ENCODE data around the gene KCP. TPM values are rescaled to one million over a fixed set of nuclear protein-coding genes. Genes with fewer than 3 reads are reported as not detected.

KCP gene
- total RNA-seq: under 1 TPM; 0.20 to 0.92 (median 0.53) TPM
- total RNA-seq (2013): 0.28 TPM
- 0 to 16.3 (median 0.83) reads per million in 29 experiments for total RNA-seq

- no peak within 1 kb of the TSS for H3K4me3 ChIP-seq (ENCODE audit: control insufficient read depth in 1 of 2, extremely low read depth in 1 of 2, low read length in 1 of 2)
- H3K27ac ChIP-seq (ENCODE audit: low read length): no peak within 1 kb of the TSS
- peaks cover 50 to 71% of the 10 kb centered on the region in 2 donors for H3K27me3 Mint-ChIP-seq
- POLR2A ChIA-PET: no interaction called here
- peaks cover 0 to 11% of the 10 kb centered on the region in 2 experiments for H3K4me1 ChIP-seq (ENCODE audit: control insufficient read depth in 1 of 2, extremely low read depth in 1 of 2, insufficient read depth in 2 of 2, low read length in 2 of 2)
- no peaks in the 10 kb centered on the region for H3K9me3 Mint-ChIP-seq
- 57% methylated on average over 29 of the region's 34 CpGs for WGBS (ENCODE audit: insufficient coverage)
- DNase-seq (no peak), ATAC-seq (replicated peaks in 1 of 4) (no peak)
- no peaks in the 10 kb centered on the region for H3K36me3 Mint-ChIP-seq
- H3K27ac Mint-ChIP-seq: no peak within 1 kb of the TSS
- peaks cover 4 to 73% of the 10 kb centered on the region in 2 experiments for H3K27me3 ChIP-seq (replicated peaks in 1 of 2; ENCODE audit: control insufficient read depth in 2 of 2, extremely low read depth in 1 of 2, insufficient read depth in 2 of 2, low read length in 1 of 2)
- H3K4me3 Mint-ChIP-seq: no peak within 1 kb of the TSS
- H3K36me3 ChIP-seq (ENCODE audit: control insufficient read depth in 2 of 2, extremely low read depth in 1 of 2, insufficient read depth in 1 of 2, low read length in 1 of 2): no peaks in the 10 kb centered on the region
- H3K4me1 Mint-ChIP-seq: peaks cover 5 to 9% (median 7%) of the 10 kb centered on the region in 3 donors
- H3K9me3 ChIP-seq: no peaks in the 10 kb centered on the region
- CTCF ChIA-PET: no interaction called here
These were observed at the start of gene KCP for GRCh38 chr7:128910569-128910945. Gene KCP, minus strand, starts transcription at chr7:128910709. Its CDS starts 33 bp downstream, at chr7:128910676.

- H3K27ac ChIP-seq (ENCODE audit: low read length): no peak overlapping the region
- H3K27me3 ChIP-seq (replicated peaks in 1 of 2; ENCODE audit: control insufficient read depth in 2 of 2, extremely low read depth in 1 of 2, insufficient read depth in 2 of 2, low read length in 1 of 2): no peaks in the 10 kb centered on the region
- WGBS (ENCODE audit: insufficient coverage): 48% methylated on average over 4 of the region's 4 CpGs
- no peak overlapping the region for H3K27ac Mint-ChIP-seq
- no peaks in the 10 kb centered on the region for H3K4me1 ChIP-seq (ENCODE audit: control insufficient read depth in 1 of 2, extremely low read depth in 1 of 2, insufficient read depth in 2 of 2, low read length in 2 of 2)
- peaks cover 42% of the 10 kb centered on the region for H3K36me3 Mint-ChIP-seq
- no peaks in the 10 kb centered on the region for H3K9me3 ChIP-seq
- H3K27me3 Mint-ChIP-seq: no peaks in the 10 kb centered on the region
- no peak overlapping the region for H3K4me3 Mint-ChIP-seq
- ChIA-PET CTCF (interaction anchor here in 1 of 2 donors (0.6 kb wide), 1 partner anchor 68 kb away, joined by 3 read pairs; no protein-coding TSS in a partner anchor), POLR2A (no interaction called here)
- H3K4me3 ChIP-seq (ENCODE audit: control insufficient read depth in 1 of 2, extremely low read depth in 1 of 2, low read length in 1 of 2): no peak overlapping the region
- no peaks in the 10 kb centered on the region for H3K9me3 Mint-ChIP-seq
- peaks cover 0 to 17% (median 6%) of the 10 kb centered on the region in 3 donors for H3K4me1 Mint-ChIP-seq
- DNase-seq (no peak), ATAC-seq (replicated peaks in 1 of 4) (no peak)
- H3K36me3 ChIP-seq (ENCODE audit: control insufficient read depth in 2 of 2, extremely low read depth in 1 of 2, insufficient read depth in 1 of 2, low read length in 1 of 2): peaks cover 7 to 72% of the 10 kb centered on the region in 2 donors
These were observed 48.8 kb upstream of the KCP start for GRCh38 chr7:128959296-128959695.

- ATAC-seq (replicated peaks in 1 of 4): no peak
These were observed 45.5 kb upstream of the KCP start for GRCh38 chr7:128955981-128956380.

DNA sequence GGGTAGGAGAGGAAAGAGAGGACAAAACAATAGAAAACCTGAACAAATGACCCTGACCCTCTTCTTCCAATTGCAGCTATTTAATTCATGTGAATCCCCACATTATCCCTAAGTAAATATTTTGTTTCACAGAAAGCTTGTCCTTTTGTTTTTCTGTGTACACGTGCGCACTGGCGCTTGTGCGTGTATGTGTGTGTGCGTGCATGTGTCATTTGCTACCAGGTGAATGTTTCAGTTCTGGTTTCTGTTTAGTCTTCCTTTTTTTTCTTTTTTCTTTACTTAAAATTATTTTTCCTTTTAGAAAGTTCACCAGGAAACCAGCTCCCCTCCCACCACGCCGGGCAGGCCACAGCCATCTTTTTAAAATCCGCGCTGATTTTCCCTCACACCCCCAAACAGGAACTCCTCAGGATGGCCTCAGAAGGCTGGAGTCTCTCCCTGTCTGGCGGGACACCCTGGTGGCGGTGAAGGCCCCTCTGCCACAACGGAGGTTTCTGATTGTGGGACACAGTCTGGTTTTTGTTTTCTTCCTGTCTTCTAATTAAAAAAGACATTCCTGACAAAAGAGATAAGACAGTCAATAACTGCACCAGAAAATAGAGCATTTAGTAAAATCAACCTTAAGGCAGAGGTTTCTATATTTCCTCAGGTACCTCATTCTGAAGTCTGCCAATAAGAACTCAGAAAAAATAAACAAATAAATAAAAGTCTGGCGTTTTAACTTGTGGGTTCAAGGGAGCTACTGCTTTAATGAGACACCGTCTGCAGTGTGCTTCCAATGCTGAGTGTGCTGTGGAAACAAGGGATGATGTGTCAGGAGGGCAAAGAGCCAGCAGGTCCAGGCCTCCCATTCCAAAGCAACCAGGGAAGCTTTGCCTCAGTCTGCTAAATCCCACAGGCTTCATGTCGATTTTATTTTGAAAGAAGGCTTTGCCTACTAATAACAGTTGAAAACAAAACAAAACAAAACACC, 44.6 kb upstream of the KCP start:
- H3K27me3 ChIP-seq (replicated peaks in 1 of 2; ENCODE audit: control insufficient read depth in 2 of 2, extremely low read depth in 1 of 2, insufficient read depth in 2 of 2, low read length in 1 of 2): no peaks in the 10 kb centered on the region
- H3K36me3 ChIP-seq (ENCODE audit: control insufficient read depth in 2 of 2, extremely low read depth in 1 of 2, insufficient read depth in 1 of 2, low read length in 1 of 2): peaks cover 7 to 76% of the 10 kb centered on the region in 2 donors
- Mint-ChIP-seq H3K4me1 (peaks cover 0 to 2% (median 0%) of the 10 kb centered on the region in 3 donors), H3K9me3 (no peaks in the 10 kb centered on the region), H3K27me3 (no peaks in the 10 kb centered on the region), H3K27ac (no peak overlapping the region), H3K36me3 (peaks cover 56% of the 10 kb centered on the region), H3K4me3 (no peak overlapping the region)
- ATAC-seq (replicated peaks in 1 of 4): no peak
- ChIA-PET CTCF (no interaction called here), POLR2A (interaction anchor here in 1 of 2 donors (0.6 kb wide), 1 partner anchor 31 kb away, joined by 3 read pairs; no protein-coding TSS in a partner anchor)
- no peaks in the 10 kb centered on the region for H3K4me1 ChIP-seq (ENCODE audit: control insufficient read depth in 1 of 2, extremely low read depth in 1 of 2, insufficient read depth in 2 of 2, low read length in 2 of 2)
- no peak overlapping the region for H3K27ac ChIP-seq (ENCODE audit: low read length)
- H3K4me3 ChIP-seq (ENCODE audit: control insufficient read depth in 1 of 2, extremely low read depth in 1 of 2, low read length in 1 of 2): no peak overlapping the region
- DNase-seq: no peak
- H3K9me3 ChIP-seq: no peaks in the 10 kb centered on the region
- WGBS (ENCODE audit: insufficient coverage): 81% methylated on average over 6 of the region's 15 CpGs

More at GRCh38 chr7:128955981-128956380, 45.5 kb upstream of the KCP start:
- no peak overlapping the region for H3K27ac Mint-ChIP-seq
- no peaks in the 10 kb centered on the region for H3K9me3 ChIP-seq
- H3K36me3 Mint-ChIP-seq: peaks cover 52% of the 10 kb centered on the region
- no peak overlapping the region for H3K4me3 ChIP-seq (ENCODE audit: control insufficient read depth in 1 of 2, extremely low read depth in 1 of 2, low read length in 1 of 2)
- DNase-seq: no peak
- H3K4me1 Mint-ChIP-seq: peaks cover 0 to 2% (median 0%) of the 10 kb centered on the region in 3 donors
- ChIA-PET CTCF (no interaction called here), POLR2A (interaction anchor here in 1 of 2 donors (0.6 kb wide), 1 partner anchor 18 kb away, joined by 5 read pairs; no protein-coding TSS in a partner anchor)
- H3K4me1 ChIP-seq (ENCODE audit: control insufficient read depth in 1 of 2, extremely low read depth in 1 of 2, insufficient read depth in 2 of 2, low read length in 2 of 2): no peaks in the 10 kb centered on the region
- no peaks in the 10 kb centered on the region for H3K9me3 Mint-ChIP-seq
- peaks cover 7 to 79% of the 10 kb centered on the region in 2 donors for H3K36me3 ChIP-seq (ENCODE audit: control insufficient read depth in 2 of 2, extremely low read depth in 1 of 2, insufficient read depth in 1 of 2, low read length in 1 of 2)
- no peaks in the 10 kb centered on the region for H3K27me3 Mint-ChIP-seq
- H3K27ac ChIP-seq (ENCODE audit: low read length): no peak overlapping the region
- no peaks in the 10 kb centered on the region for H3K27me3 ChIP-seq (replicated peaks in 1 of 2; ENCODE audit: control insufficient read depth in 2 of 2, extremely low read depth in 1 of 2, insufficient read depth in 2 of 2, low read length in 1 of 2)
- H3K4me3 Mint-ChIP-seq: no peak overlapping the region

DNA sequence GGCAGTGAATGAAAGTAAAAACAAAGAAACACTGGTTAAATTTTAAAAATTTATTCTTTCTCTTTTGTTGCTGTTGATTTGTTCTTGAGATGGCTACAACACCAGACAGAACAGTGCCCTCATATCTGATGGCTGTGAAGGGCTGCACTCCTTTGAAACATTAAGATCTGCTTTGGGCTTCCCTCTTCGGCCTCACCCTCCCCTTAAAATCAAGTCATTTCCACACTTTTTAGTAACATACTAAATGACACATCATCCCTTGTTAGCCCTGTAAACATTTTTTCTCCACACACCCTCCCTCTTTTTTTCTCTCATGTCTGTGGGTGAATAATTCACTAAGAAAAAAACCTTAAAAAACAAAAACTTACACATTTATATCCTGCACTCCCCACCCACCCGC, 43.6 kb upstream of the KCP start:
- H3K9me3 Mint-ChIP-seq: no peaks in the 10 kb centered on the region
- no peak overlapping the region for H3K4me3 Mint-ChIP-seq
- WGBS (ENCODE audit: insufficient coverage): no CpG with 5 or more reads among the region's 2 CpGs
- H3K27me3 Mint-ChIP-seq: no peaks in the 10 kb centered on the region
- peaks cover 0 to 2% (median 0%) of the 10 kb centered on the region in 3 donors for H3K4me1 Mint-ChIP-seq
- POLR2A ChIA-PET: no interaction called here
- Histone ChIP-seq H3K27me3 (replicated peaks in 1 of 2; ENCODE audit: control insufficient read depth in 2 of 2, extremely low read depth in 1 of 2, insufficient read depth in 2 of 2, low read length in 1 of 2) (no peaks in the 10 kb centered on the region), H3K27ac (ENCODE audit: low read length) (no peak overlapping the region), H3K9me3 (no peaks in the 10 kb centered on the region), H3K4me3 (ENCODE audit: control insufficient read depth in 1 of 2, extremely low read depth in 1 of 2, low read length in 1 of 2) (no peak overlapping the region), H3K4me1 (ENCODE audit: control insufficient read depth in 1 of 2, extremely low read depth in 1 of 2, insufficient read depth in 2 of 2, low read length in 2 of 2) (no peaks in the 10 kb centered on the region), H3K36me3 (ENCODE audit: control insufficient read depth in 2 of 2, extremely low read depth in 1 of 2, insufficient read depth in 1 of 2, low read length in 1 of 2) (peaks cover 3 to 67% of the 10 kb centered on the region in 2 donors)
- no peak for ATAC-seq (replicated peaks in 1 of 4)
- CTCF ChIA-PET: no interaction called here
- peaks cover 52% of the 10 kb centered on the region for H3K36me3 Mint-ChIP-seq
- no peak for DNase-seq
- H3K27ac Mint-ChIP-seq: no peak overlapping the region

- POLR2A ChIA-PET: no interaction called here
- no peaks in the 10 kb centered on the region for H3K27me3 ChIP-seq (replicated peaks in 1 of 2; ENCODE audit: control insufficient read depth in 2 of 2, extremely low read depth in 1 of 2, insufficient read depth in 2 of 2, low read length in 1 of 2)
- DNase-seq: no peak
- CTCF ChIA-PET: no interaction called here
- no peak overlapping the region for H3K4me3 ChIP-seq (ENCODE audit: control insufficient read depth in 1 of 2, extremely low read depth in 1 of 2, low read length in 1 of 2)
- no peaks in the 10 kb centered on the region for H3K9me3 Mint-ChIP-seq
- peaks cover 0 to 2% (median 0%) of the 10 kb centered on the region in 3 donors for H3K4me1 Mint-ChIP-seq
- no peaks in the 10 kb centered on the region for H3K9me3 ChIP-seq
- no peak overlapping the region for H3K4me3 Mint-ChIP-seq
- 100% methylated on average over 2 of the region's 5 CpGs for WGBS (ENCODE audit: insufficient coverage)
- no peak overlapping the region for H3K27ac ChIP-seq (ENCODE audit: low read length)
- ATAC-seq (replicated peaks in 1 of 4): no peak
- no peak overlapping the region for H3K27ac Mint-ChIP-seq
- peaks cover 43% of the 10 kb centered on the region for H3K36me3 Mint-ChIP-seq
- H3K4me1 ChIP-seq (ENCODE audit: control insufficient read depth in 1 of 2, extremely low read depth in 1 of 2, insufficient read depth in 2 of 2, low read length in 2 of 2): no peaks in the 10 kb centered on the region
- H3K36me3 ChIP-seq (ENCODE audit: control insufficient read depth in 2 of 2, extremely low read depth in 1 of 2, insufficient read depth in 1 of 2, low read length in 1 of 2): peaks cover 3 to 42% of the 10 kb centered on the region in 2 donors
- H3K27me3 Mint-ChIP-seq: no peaks in the 10 kb centered on the region
These were observed 40.8 kb upstream of the KCP start for GRCh38 chr7:128951296-128951695.
